ENCODE measurements around the gene CYTH4. TPM values are rescaled to one million over a fixed set of nuclear protein-coding genes. Genes with fewer than 3 reads are reported as not detected.

Gene CYTH4
- total RNA-seq, 1 experiment from 2014 or later: not detected

DNA sequence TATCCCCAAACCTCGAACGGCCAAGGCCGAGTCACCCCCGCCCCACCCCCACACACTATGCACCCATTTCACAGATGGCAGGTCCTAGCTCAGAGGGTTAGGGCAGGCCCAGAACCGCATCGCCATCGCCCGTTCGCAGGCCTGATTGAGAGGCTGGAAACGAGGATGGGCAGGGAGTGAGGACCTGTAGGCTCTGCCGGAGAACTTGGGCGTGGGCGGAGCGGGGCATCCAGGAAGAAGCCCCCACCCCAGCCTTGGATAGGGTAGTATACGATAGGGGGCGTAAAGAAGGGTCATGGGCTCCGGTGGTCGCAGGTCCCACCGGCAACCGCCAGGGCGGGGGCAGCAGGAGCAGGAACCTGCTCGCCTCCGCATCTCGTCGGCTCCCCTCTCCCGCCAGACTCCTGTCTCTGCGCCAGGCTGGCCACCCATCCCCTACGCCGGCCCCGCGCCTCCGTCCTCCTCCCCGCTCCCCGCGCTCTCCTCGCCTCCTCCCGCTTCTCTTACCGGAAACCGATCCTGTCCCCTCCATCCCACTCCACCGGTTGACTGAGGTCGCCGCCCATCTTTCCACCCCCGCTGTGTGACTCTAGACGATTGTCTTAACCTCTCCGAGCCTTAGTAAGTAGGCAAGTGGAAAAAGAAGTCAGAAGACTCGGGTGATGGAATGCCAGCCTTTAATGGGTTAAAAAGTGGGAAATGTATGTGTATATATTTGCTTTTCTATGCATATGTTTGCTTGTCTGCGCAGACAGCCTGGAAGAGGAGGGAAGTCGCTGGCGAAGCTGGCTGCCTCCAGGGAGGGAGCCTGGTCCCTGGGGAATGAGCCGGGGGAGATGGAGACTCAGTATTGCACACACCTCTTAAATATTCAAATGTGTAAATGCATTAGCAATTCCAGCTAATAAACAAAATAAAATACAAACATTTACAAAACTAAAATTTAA, 52.8 kb downstream of the CYTH4 start:
- no peak for DNase-seq (ENCODE audit: low spot score)
- in situ Hi-C loops (cut with HindIII; ENCODE audit: low sequenced_read_pairs): no loop called here

DNA sequence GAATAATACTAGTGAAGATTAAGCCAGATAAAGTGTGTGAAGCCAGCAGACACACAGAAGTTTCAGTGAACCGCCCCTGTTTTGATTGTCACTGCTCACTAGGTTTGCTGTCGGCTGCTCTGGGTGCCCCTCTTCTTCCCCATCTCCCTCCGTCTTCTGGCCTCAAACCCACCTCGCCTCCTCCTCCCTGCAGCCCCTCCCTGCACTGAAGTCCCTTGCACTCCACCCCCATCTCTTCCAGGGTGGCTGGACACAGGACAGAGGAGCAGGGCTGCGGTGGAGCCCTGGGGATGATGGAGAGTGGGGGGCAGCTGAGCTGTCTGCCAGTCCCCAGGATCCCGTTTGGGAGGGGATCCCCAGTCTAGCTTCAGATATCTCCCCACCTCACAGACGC, 53.5 kb downstream of the CYTH4 start:
- DNase-seq (ENCODE audit: low spot score): no peak

DNA sequence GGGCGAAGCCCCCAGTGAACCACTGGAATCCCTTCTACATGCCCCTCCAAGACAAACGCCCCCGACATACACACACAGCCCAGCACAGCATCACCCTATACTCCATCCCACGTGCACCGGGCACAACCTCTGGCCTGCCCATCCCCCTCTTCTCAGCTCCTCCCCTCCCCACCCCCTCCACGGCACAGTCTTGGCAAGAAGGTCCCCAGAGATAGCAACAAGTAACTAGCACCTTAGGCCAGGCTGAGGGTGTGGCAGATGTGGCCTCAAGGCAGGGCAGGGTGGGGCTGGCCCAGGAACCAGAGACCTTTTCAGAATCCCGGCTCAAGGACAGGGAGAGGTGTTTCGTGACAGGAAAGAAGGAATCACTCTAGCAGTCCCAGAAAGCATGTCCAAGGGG, 54.3 kb downstream of the CYTH4 start:
- in situ Hi-C loops (cut with HindIII; ENCODE audit: low sequenced_read_pairs): no loop called here
- DNase-seq (ENCODE audit: low spot score): no peak

More for the DNA sequence above, 53.5 kb downstream of the CYTH4 start:
- in situ Hi-C loops (cut with HindIII; ENCODE audit: low sequenced_read_pairs): no loop called here

DNA sequence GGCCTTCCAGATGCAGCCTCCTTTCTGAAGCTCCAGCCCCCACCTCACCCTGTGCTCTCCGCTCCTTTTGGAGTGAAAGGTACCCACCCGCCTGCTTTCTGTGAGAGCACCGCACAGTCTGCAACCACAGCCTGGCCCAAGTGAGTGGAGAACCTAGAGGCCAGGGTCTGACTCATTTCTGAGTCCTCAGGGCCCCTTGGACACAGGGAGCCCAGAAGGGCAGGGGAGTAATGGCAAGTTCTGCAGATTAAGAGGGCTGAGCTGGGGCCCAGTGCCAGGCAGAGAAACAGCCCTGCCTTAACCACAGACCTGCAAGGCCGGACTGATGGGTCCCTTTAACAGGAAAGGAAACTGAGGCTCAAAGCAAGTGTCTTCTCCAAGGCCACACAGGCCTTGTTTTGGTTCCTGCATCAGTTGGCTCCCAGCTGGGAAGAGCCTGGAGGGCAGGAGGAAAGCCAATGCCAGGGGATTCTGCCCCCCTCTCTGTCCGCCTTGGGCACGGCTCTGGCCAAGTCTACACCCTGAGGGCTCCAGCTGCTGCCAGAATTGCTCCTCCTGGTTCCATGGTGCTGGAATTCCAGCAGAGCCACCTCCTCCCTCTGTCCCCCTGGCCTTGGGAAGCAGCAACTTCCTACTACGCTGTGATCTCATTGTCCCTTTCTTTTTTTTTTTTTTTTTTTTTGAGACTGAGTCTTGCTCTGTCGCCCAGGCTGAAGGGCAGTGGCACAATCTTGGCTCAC, 55.1 kb downstream of the CYTH4 start:
- DNase-seq (ENCODE audit: low spot score): no peak
- in situ Hi-C loops (cut with HindIII; ENCODE audit: low sequenced_read_pairs): no loop called here

DNA sequence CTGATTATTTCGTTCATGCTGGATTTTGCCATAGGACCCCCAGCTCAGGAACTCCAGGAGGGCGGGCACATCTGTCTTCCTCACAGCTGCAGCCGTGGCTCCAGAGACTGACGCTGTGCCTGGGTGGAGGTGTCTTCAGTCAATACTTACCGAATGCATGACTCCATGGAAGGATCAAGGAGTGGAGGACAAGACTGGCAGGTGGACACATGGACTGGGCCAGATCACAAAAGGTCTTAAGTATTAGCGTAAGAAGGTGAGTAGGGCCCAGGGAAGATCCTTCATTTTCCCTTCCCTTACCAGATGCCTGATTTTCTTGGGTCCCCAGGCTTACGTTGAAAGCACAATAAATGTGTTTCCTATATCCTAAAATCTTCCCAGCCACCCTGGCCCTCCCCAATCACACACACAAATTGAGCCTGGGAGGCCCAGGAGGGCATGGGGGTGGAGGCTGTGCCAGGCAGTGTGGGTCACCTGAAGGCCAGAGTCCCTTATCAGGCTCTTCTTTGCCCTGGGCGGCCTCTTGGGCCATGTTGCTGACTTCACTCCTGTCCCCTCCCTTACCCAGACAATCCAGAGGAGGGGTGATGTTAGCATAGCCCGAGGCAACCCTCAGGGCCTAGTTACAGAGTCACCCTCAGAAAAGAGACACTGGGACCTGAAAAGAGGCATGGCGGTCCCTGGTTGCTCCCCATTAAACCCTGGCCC, 56.4 kb downstream of the CYTH4 start:
- in situ Hi-C loops (cut with HindIII; ENCODE audit: low sequenced_read_pairs): no loop called here

DNA sequence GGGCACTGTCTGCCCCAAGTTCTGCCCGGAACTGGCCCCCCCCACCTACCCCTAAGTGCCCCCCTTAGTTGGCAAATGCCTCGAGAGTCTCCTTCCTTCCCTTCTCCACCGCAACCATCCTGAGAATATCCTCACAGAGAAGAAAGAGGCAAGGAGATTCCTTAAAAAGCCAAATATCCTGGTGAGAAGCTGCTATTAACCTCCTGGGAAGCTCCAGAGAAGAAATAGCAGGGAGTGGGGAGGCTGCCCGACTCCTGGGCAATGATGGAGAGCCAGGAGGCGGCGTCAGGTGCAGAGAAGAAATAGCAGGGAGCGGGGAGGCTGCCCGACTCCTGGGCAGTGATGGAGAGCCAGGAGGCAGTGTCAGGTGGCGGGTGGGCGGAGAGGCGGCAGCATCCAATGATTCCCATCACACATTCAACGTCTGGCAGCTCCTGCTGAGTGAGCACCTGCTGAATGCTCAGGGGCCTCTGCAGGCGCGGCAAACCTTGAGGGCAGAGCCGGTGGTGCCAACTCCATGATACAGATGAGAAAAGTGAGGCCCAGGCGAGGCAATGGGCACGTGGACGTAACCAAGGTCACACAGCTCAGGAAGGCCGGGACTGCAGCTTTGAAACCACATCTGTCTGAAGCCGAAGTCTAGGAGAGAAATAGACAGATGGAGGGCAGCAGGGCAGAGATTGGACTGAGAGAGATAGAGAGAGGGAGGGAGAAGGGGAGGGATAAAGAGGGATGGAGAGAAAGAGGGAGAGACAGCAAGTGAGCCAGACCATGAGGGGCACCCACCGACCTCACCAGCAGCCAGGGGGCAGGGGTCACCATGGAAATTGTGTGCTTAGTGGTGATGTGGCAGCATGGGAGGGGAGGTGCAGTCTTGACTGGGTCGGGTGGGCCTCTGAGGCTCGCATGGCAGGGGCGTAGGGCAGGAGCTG, 58.3 kb downstream of the CYTH4 start:
- in situ Hi-C loops (cut with HindIII; ENCODE audit: low sequenced_read_pairs): no loop called here

More for the DNA sequence above, 56.4 kb downstream of the CYTH4 start:
- no peak for DNase-seq (ENCODE audit: low spot score)

DNA sequence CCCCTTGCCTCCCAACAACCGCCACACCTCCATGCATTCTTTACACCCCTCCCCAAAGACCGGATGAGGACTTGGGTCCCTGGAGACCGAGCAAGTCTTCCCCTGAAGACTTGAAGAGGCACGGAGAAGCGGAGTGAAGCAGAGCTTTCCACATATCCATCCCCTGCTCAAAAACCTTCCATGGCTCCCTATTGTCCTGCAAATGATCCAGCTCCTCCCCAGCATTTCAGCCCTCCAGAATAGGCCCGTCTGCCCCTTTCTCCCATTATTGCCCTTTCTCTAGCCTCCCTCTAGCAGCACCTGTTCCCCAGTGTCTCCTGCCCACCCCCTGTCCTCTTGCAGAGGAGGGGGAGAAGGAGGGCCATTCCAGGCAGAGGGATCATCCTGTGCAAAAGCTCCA, 59.8 kb downstream of the CYTH4 start:
- in situ Hi-C loops (cut with HindIII; ENCODE audit: low sequenced_read_pairs): no loop called here
- no peak for DNase-seq (ENCODE audit: low spot score)

More for the DNA sequence above, 58.3 kb downstream of the CYTH4 start:
- peak; percentile 85 for DNase-seq (ENCODE audit: low spot score)

DNA sequence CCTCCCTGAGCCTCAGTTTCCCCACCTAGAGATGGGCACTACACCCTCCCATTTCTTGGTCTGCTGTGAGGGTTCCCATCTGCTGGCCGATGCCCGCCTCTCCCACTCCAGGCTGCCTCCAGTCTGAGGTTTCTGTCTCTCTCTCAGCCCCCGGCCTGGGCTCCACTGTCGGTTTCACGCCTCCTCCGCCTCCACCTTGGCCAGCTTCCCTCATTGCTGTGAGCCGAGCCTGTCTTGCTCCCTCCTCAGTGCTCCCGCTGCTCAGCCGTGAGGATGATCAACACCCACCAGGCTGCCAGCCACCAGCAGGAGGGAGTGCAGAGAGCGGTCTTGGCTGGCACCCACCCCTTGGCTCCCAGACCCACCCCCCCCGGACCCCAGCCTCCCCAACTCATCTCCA, 61.0 kb downstream of the CYTH4 start:
- in situ Hi-C loops (cut with HindIII; ENCODE audit: low sequenced_read_pairs): no loop called here
- DNase-seq (ENCODE audit: low spot score): no peak

DNA sequence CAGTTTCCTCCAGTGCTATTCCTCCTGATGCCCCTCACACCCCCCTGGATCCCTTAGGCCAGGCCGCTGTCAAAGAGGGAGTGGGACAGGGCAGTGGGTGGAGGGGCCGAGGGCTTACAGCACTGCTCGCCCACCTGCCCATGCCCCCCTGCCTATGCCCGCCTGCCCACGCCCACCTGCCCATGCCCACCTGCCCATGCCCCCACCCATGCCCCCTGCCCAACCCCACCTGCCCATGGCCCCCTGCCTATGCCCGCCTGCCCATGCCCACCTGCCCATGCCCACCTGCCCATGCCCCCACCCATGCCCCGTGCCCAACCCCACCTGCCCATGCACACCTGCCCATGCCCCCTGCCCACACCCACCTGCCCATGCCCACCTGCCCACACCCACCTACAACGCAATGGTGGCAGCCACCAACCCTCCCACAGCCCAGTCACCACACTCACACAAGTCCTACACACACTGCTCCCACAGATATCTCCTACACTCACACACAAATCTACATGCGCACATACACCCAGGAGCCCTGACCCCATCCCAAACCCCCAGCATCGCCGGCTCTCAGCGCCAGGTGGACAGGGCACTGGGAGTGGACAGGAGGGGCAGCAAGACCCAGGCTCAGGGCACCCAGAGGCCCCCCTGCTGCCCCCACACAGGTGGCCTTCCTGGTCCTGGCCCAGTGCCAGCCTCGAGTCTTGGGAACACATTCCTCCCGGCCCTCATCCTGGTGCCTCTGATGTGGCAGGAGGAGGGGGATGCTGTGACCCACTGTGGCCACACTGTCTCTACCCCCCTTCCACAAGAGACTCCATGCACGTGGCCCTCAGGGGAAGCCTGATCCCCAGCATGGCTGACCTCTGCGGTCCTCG, 61.8 kb downstream of the CYTH4 start:
- in situ Hi-C loops (cut with HindIII; ENCODE audit: low sequenced_read_pairs): no loop called here
- DNase-seq (ENCODE audit: low spot score): peak; percentile 4

DNA sequence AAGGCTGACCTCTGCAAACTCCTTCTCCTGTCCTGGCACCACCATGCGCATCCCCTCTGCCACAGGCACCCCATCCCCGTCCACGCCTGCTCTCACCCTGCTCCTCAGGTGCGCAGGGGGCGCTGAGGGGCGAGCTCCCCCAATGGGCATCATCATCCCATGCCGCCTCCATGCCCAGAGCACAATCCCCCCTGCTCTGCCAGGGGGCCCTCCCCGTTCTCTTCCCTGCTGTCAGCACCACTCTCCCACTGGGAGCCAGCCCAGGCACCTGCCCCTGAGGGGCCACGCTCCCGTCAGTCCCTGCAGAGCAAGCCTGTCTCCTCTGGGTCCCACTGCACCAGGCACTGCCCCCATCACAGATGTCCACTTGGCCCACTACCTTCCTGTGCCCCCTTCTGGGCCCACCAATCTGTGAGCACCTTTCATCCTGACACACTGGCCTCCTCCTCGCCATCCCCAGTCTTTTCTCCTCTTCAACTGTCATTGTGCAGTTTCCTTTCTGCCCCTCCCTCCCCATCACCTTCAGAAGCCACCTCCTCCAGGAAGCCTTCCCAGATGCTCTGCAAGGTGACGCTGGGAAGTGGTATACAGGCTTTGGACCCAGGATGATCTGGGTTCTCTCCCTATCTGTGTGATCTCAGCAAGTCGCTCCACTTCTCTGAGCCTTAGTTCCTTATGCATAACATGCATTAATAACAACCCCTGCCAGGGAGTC, 62.6 kb downstream of the CYTH4 start:
- no peak for DNase-seq (ENCODE audit: low spot score)
- in situ Hi-C loops (cut with HindIII; ENCODE audit: low sequenced_read_pairs): no loop called here

DNA sequence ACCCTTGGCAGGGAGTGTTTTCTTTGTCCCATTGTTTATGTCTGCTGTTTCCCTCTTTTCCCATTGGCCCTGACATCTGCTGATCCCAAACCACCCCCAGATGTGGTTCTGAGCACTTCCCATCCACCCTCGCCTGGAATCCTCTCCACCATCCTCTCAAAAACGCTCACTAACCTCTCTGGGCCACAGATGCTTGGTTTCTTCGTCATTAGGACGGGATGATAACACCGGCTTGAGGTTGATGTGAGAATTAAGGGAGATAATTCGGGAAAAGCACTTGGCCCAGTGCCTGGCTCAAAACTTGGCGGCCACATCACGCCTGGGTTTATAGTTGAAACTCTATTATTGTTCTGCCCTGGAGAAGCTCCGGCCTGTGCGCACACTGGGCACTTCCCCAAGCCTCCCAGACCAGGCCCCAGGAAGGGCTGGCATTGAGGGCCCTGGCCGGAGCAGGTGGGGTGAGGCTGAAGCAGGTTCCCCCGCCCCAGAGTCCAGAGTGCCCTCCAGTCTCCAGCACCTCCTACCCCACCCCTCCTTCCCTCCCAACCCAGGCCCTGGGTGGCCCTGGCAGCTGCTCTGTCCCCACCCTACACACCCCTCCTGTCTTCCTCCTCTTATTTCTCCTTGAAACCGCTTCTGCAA, 63.7 kb downstream of the CYTH4 start:
- no peak for DNase-seq (ENCODE audit: low spot score)
- in situ Hi-C loops (cut with HindIII; ENCODE audit: low sequenced_read_pairs): no loop called here

DNA sequence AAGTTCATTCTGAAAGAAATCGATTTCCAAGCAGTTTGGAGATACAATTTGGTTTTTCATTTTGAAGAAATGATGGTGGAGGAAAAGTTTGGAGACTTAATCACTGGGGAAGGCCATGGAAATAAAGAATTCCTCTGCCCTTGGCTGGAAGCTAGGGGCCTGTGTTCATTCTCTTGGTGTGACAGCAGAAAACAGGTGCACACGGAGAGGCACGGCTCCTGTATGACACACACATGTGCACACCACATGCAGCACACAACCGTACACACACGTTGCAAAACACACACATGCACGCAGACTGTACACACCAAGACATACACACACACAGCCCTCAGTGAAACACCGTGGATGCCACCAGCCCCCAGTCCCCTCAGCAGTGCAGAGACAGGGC, 64.2 kb downstream of the CYTH4 start:
- in situ Hi-C loops (cut with HindIII; ENCODE audit: low sequenced_read_pairs): no loop called here
- no peak for DNase-seq (ENCODE audit: low spot score)

DNA sequence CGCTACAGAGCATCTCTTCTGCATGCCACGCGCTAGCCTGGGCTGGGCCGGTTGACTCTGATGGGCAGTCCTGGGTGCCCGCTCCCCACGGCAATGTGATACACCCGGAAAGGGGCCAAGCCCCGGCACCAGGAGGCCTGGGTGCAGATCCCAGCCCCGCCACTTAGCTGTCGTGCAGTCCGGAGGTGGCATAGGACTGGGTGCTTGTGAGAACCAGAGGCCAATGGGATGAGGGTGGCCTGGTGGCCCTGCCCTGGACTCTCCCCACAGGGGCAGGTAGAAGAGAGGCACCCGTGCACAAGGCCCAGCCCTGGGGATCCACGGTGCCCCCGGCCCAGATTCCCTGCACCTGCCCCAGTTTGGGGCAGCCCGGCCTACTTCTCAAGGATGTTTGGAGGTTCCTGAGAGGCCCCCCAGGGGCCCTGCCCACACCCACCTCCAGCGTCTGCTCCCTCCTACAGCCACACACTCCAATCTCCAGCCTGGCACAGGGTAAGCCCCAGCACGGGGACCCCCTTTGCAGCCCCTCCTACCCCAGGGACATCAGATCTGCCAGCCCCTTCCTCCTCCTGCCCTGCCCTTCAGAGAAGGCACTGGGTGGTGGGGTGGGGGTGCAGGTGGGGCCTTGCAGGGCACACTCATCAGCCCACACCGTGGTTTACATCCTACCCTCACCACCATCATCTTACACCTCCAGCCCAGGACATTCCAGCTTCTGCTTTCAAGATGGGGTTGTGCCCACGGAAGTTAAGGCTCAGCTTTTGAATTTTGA, 66.9 kb downstream of the CYTH4 start:
- in situ Hi-C loops (cut with HindIII; ENCODE audit: low sequenced_read_pairs): no loop called here
- DNase-seq (ENCODE audit: low spot score): no peak

DNA sequence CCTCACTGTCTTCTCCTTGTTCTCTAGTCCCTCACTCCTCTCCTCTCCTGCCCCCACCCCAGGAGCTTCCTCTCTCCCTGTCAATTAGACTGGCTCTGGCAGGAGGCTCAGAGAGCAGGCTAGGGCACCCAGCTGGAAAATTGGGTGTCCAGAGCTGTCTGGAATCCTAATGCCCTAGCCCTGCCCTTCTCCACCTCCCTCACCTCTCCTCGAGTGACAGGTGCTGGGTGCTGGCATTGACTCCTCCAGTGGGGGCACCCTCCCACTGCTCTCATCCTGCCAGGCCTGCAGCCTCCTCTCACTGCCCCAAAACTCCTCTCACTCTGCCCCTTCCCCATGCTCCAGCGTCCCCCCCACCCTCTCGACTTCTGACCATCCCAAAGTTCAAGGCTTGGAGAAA, 68.9 kb downstream of the CYTH4 start:
- no peak for DNase-seq (ENCODE audit: low spot score)
- in situ Hi-C loops (cut with HindIII; ENCODE audit: low sequenced_read_pairs): no loop called here

DNA sequence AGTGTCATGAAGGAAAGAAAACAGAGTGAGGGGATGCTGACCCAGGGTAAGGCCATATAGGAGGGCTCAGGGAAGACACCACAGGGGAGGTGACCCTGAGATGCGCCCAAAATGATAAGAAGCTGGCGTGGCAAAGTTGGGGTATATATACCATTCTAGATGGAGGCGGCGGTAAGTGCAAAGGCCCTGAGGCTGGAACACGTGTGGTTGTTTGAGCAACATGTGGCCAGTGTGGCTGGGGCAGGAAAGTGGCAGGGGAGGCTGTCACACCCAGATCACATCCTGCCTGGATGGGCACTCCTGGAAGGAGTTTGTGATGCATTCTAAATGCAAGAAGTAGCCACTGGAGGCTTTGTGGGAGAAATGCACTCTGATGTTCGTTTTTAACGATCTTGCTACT, 70.2 kb downstream of the CYTH4 start:
- in situ Hi-C loops (cut with HindIII; ENCODE audit: low sequenced_read_pairs): no loop called here
- DNase-seq (ENCODE audit: low spot score): no peak

DNA sequence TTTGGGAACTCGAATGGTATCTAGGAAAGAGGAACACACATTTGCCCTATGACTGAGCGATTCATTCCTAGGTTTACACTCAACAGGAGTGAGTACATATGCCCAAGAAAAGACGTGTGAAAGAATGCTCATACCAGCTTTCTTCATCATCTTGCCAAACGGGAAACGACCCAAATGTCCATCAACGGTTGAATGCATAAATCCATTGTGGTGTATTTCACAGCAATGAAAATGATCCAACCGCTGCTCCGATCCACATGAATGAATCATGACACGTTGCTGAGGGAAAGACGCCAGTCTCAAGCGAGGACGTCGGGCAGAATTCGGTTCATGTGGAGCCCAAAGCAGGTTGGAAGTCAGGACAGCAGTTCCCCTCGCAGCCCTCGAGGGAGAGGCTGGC, 71.5 kb downstream of the CYTH4 start:
- no peak for DNase-seq (ENCODE audit: low spot score)
- in situ Hi-C loops (cut with HindIII; ENCODE audit: low sequenced_read_pairs): no loop called here
